HG03457 (cell line): ENCODE measurements around the gene COCH.
"Not testable (repeated sequence)": the region's sequence is repeated elsewhere in the genome, so short reads cannot be mapped to it uniquely, and the experiment has no call there.

Experiments used
- ATAC-seq: cut with Tn5 transposase; IDR thresholded peaks from one replicate; pipeline ENCODE4 v1.9.1; 2021; ENCODE audit warnings: moderate number of reproducible peaks; ENCODE audit not compliant: unreplicated experiment

The COCH gene

GRCh38 chr14:30874999-30875787 lies 834 bp downstream of the COCH start:
- ATAC-seq = peak; percentile 20

GRCh38 chr14:30875788-30876053 lies 1.4 kb downstream of the COCH start:
- no peak for ATAC-seq

GRCh38 chr14:30876692-30877091 lies 2.3 kb downstream of the COCH start:
- ATAC-seq = no peak

GRCh38 chr14:30882431-30882830 lies 8.1 kb downstream of the COCH start:
- ATAC-seq = no peak

- no peak for ATAC-seq
Observed at GRCh38 chr14:30883508-30884294, 9.3 kb downstream of the COCH start.

- no peak for ATAC-seq
Observed at GRCh38 chr14:30884901-30885300, 10.5 kb downstream of the COCH start.

- ATAC-seq = no peak
Observed at GRCh38 chr14:30885840-30886740, 11.7 kb downstream of the COCH start.

- ATAC-seq = no peak
Observed at GRCh38 chr14:30888480-30889243, 14.3 kb downstream of the COCH start.

- no peak for ATAC-seq
Observed at GRCh38 chr14:30889244-30889594, 14.9 kb downstream of the COCH start.

GRCh38 chr14:30893819-30894218 lies 19.5 kb downstream of the COCH start:
- no peak for ATAC-seq

GRCh38 chr14:30894923-30895515 lies 20.7 kb downstream of the COCH start:
- ATAC-seq = no peak

- no peak for ATAC-seq
Observed at GRCh38 chr14:30896435-30896834, 22.1 kb downstream of the COCH start.

- not testable (repeated sequence) for ATAC-seq
Observed at GRCh38 chr14:30897121-30897520, 22.8 kb downstream of the COCH start.

GRCh38 chr14:30903285-30904124 lies 29.1 kb downstream of the COCH start:
- ATAC-seq = no peak

- no peak for ATAC-seq
Observed at GRCh38 chr14:30906752-30907658, 32.6 kb downstream of the COCH start.

- ATAC-seq = no peak
Observed at GRCh38 chr14:30907659-30908057, 33.3 kb downstream of the COCH start.

- no peak for ATAC-seq
Observed at GRCh38 chr14:30908826-30909225, 34.5 kb downstream of the COCH start.

- no peak for ATAC-seq
Observed at GRCh38 chr14:30914812-30915211, 40.5 kb downstream of the COCH start.

GRCh38 chr14:30915596-30915995 lies 41.2 kb downstream of the COCH start:
- no peak for ATAC-seq
